DND-41 (cell line): ENCODE measurements around the gene RPS6KC1.

Experiments
- ATAC-seq: fragments of 200-7000 bp; cut with Tn5 transposase; 3 replicates; pipeline ENCODE4 v1.9.1; 2021; ENCODE audit warnings: low read depth; ENCODE audit not compliant: insufficient read depth
- DNase-seq: peaks from one replicate; pipeline ENCODE4 v3.0.0-alpha.2; 2020
- H2AFZ ChIP-seq: 2 replicates; pipeline ENCODE4 v1.6.0; 2012; ENCODE audit warnings: low read depth, low read length
- H3K27ac ChIP-seq: 2 replicates; pipeline ENCODE4 v1.5.1; 2012; ENCODE audit warnings: low read length, inconsistent platforms
- H3K27me3 ChIP-seq: fragments of 200-600 bp; sonication (generic); 2 replicates; pipeline ENCODE4 v1.6.0; 2012; ENCODE audit warnings: low read length, mild to moderate bottlenecking, inconsistent platforms; ENCODE audit not compliant: insufficient read depth, poor library complexity
- H3K36me3 ChIP-seq: 2 replicates; pipeline ENCODE4 v1.5.1; 2012; ENCODE audit warnings: low read length, inconsistent platforms; ENCODE audit not compliant: insufficient read depth
- H3K4me1 ChIP-seq: 2 replicates; pipeline ENCODE4 v1.5.1; 2012; ENCODE audit warnings: mild to moderate bottlenecking, low read length; ENCODE audit not compliant: insufficient read depth
- H3K4me2 ChIP-seq: 2 replicates; pipeline ENCODE4 v1.6.0; 2012; ENCODE audit warnings: mild to moderate bottlenecking, moderate library complexity, low read length, inconsistent platforms; ENCODE audit not compliant: insufficient read depth
- H3K4me3 ChIP-seq, 2 experiments: fragments of 200-600 bp in 1 of 2; shearing (Covaris generic) in 1 of 2; 2 replicates each; pipeline ENCODE4 v1.5.1; 2012 to 2016; ENCODE audit warnings: inconsistent platforms in 2 of 2, low read length in 2 of 2, mild to moderate bottlenecking in 2 of 2, low read depth in 1 of 2, moderate library complexity in 1 of 2
- H3K79me2 ChIP-seq: 2 replicates; pipeline ENCODE4 v1.6.0; 2012; ENCODE audit warnings: low read length, inconsistent platforms; ENCODE audit not compliant: insufficient read depth
- H3K9ac ChIP-seq: 2 replicates; pipeline ENCODE4 v1.6.0; 2012; ENCODE audit warnings: low read depth, mild to moderate bottlenecking, inconsistent platforms, low read length, moderate library complexity
- H3K9me3 ChIP-seq: 2 replicates; pipeline ENCODE4 v1.5.1; 2012; ENCODE audit warnings: low read length, moderate library complexity, mild to moderate bottlenecking, inconsistent platforms; ENCODE audit not compliant: insufficient read depth, severe bottlenecking
- H4K20me1 ChIP-seq: 2 replicates; pipeline ENCODE4 v1.6.0; 2012; ENCODE audit warnings: low read length; ENCODE audit not compliant: insufficient read depth
- CTCF ChIP-seq: IDR thresholded peaks from 2 replicates; pipeline ENCODE4 v1.5.1; 2012; ENCODE audit warnings: borderline replicate concordance, low read length, moderate library complexity, mild to moderate bottlenecking; ENCODE audit not compliant: poor library complexity, severe bottlenecking; ENCODE audit errors: extremely low read depth
- EZH2 ChIP-seq: IDR thresholded peaks from 3 replicates; pipeline ENCODE4 v1.6.1; 2012; ENCODE audit warnings: borderline replicate concordance, low read depth, mild to moderate bottlenecking, moderate library complexity, low read length, inconsistent platforms; ENCODE audit not compliant: severe bottlenecking

The RPS6KC1 gene

GRCh38 chr1:213277036-213277435 lies 226.0 kb downstream of the RPS6KC1 start:
- no peaks in the 10 kb centered on the region for H3K4me1 ChIP-seq
- ATAC-seq (no peak), DNase-seq (no peak)
- H3K27me3 ChIP-seq = no peaks in the 10 kb centered on the region
- H3K4me3 ChIP-seq = no peak overlapping the region
- H3K9me3 ChIP-seq = no peaks in the 10 kb centered on the region
- peaks cover 3% of the 10 kb centered on the region; the same call in 1 of the 2 replicates for H3K36me3 ChIP-seq
- no peak overlapping the region for H3K4me2 ChIP-seq
- H2AFZ ChIP-seq = no peak overlapping the region
- no peaks in the 10 kb centered on the region for H4K20me1 ChIP-seq
- H3K79me2 ChIP-seq = no peaks in the 10 kb centered on the region
- H3K27ac ChIP-seq = no peak overlapping the region
- TF ChIP-seq CTCF (no peak), EZH2 (no peak)
- H3K9ac ChIP-seq = no peak overlapping the region

- no peaks in the 10 kb centered on the region for H3K9me3 ChIP-seq
- no peak for TF ChIP-seq EZH2
- TF ChIP-seq CTCF = no peak
- no peaks in the 10 kb centered on the region for H3K27me3 ChIP-seq
- no peaks in the 10 kb centered on the region for H4K20me1 ChIP-seq
- H3K4me2 ChIP-seq = no peak overlapping the region
- no peaks in the 10 kb centered on the region for H3K4me1 ChIP-seq
- H3K4me3 ChIP-seq = no peak overlapping the region
- DNase-seq = no peak
- H3K27ac ChIP-seq = no peak overlapping the region
- no peak for ATAC-seq
- no peak overlapping the region for H3K9ac ChIP-seq
- H3K79me2 ChIP-seq = no peaks in the 10 kb centered on the region
- H3K36me3 ChIP-seq = no peaks in the 10 kb centered on the region
- H2AFZ ChIP-seq = no peak overlapping the region
Measured at GRCh38 chr1:213279410-213279809, 228.4 kb downstream of the RPS6KC1 start.

- no peak overlapping the region for H2AFZ ChIP-seq
- no peaks in the 10 kb centered on the region for H3K4me1 ChIP-seq
- no peak overlapping the region for H3K4me2 ChIP-seq
- no peak for ATAC-seq
- no peak for TF ChIP-seq CTCF
- TF ChIP-seq EZH2 = no peak
- H3K9me3 ChIP-seq = no peaks in the 10 kb centered on the region
- no peak for DNase-seq
- H3K27ac ChIP-seq = no peak overlapping the region
- H3K27me3 ChIP-seq = no peaks in the 10 kb centered on the region
- H3K4me3 ChIP-seq = no peak overlapping the region
- no peaks in the 10 kb centered on the region for H3K79me2 ChIP-seq
- no peak overlapping the region for H3K9ac ChIP-seq
- H3K36me3 ChIP-seq = no peaks in the 10 kb centered on the region
- no peaks in the 10 kb centered on the region for H4K20me1 ChIP-seq
Measured at GRCh38 chr1:213281640-213282301, 230.7 kb downstream of the RPS6KC1 start.
